DOHH2 (cell line): ENCODE data around the gene CFL2.

ENCODE experiments used
- EZH2phosphoT487 ChIP-seq: fragments of 200-600 bp; sonication (generic); IDR thresholded peaks from 2 replicates; pipeline ENCODE4 v1.6.1; 2017; ENCODE audit warnings: borderline replicate concordance, mild to moderate bottlenecking, antibody characterized with exemption, low read length, moderate library complexity, mixed read lengths
- TF ChIP-seq, protein P1 (sequence below): fragments of 200-600 bp; sonication (generic); IDR thresholded peaks from one replicate; pipeline ENCODE4 v1.5.1; 2014; ENCODE audit warnings: antibody characterized with exemption, mild to moderate bottlenecking, low read depth, low read length; ENCODE audit not compliant: poor library complexity, severe bottlenecking

GRCh38 chr14:34750670-34751069 is 36.3 kb upstream of the CFL2 start:
- TF ChIP-seq, protein P1, sequence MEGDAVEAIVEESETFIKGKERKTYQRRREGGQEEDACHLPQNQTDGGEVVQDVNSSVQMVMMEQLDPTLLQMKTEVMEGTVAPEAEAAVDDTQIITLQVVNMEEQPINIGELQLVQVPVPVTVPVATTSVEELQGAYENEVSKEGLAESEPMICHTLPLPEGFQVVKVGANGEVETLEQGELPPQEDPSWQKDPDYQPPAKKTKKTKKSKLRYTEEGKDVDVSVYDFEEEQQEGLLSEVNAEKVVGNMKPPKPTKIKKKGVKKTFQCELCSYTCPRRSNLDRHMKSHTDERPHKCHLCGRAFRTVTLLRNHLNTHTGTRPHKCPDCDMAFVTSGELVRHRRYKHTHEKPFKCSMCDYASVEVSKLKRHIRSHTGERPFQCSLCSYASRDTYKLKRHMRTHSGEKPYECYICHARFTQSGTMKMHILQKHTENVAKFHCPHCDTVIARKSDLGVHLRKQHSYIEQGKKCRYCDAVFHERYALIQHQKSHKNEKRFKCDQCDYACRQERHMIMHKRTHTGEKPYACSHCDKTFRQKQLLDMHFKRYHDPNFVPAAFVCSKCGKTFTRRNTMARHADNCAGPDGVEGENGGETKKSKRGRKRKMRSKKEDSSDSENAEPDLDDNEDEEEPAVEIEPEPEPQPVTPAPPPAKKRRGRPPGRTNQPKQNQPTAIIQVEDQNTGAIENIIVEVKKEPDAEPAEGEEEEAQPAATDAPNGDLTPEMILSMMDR = no peak
- no peak for TF ChIP-seq EZH2phosphoT487
